SU-DHL-6 (cell line): ENCODE measurements around the gene B3GALT2.

ENCODE experiments used
- EZH2phosphoT487 ChIP-seq: fragments of 200-600 bp; sonication (generic), shearing (Covaris generic); conservative IDR thresholded peaks from 2 replicates; pipeline ENCODE4 v1.6.1; 2018; ENCODE audit warnings: mild to moderate bottlenecking, antibody characterized with exemption, low read length, moderate library complexity, mixed read lengths
- TF ChIP-seq, protein P1 (sequence below): fragments of 200-600 bp; sonication (generic); IDR thresholded peaks from one replicate; pipeline ENCODE4 v1.5.1; 2017; ENCODE audit warnings: antibody characterized with exemption, mild to moderate bottlenecking, low read length, moderate library complexity; ENCODE audit not compliant: insufficient read depth, poor library complexity, severe bottlenecking

DNA sequence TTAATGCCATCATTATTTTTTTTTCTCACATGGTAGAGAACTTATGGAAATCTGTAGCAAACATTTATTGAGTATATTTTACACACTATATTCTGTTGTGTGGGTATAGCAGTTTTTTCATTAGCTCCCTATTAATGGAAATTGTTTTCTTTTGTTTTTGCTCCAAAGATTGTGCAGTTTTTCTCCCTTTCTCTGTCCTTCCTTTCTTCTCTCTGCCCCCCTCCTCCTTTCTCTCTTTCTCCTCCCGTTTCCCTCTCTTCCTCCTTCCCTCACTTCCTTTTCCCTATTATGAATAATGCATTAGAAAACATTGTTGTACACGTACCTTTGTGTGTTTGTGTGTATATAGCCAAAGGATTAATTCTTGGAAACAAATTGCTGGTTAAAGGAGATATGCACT lies 44.0 kb downstream of the B3GALT2 start:
- TF ChIP-seq, protein P1, sequence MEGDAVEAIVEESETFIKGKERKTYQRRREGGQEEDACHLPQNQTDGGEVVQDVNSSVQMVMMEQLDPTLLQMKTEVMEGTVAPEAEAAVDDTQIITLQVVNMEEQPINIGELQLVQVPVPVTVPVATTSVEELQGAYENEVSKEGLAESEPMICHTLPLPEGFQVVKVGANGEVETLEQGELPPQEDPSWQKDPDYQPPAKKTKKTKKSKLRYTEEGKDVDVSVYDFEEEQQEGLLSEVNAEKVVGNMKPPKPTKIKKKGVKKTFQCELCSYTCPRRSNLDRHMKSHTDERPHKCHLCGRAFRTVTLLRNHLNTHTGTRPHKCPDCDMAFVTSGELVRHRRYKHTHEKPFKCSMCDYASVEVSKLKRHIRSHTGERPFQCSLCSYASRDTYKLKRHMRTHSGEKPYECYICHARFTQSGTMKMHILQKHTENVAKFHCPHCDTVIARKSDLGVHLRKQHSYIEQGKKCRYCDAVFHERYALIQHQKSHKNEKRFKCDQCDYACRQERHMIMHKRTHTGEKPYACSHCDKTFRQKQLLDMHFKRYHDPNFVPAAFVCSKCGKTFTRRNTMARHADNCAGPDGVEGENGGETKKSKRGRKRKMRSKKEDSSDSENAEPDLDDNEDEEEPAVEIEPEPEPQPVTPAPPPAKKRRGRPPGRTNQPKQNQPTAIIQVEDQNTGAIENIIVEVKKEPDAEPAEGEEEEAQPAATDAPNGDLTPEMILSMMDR, result no peak
- TF ChIP-seq EZH2phosphoT487, result no peak
